Activated CD8-positive, alpha-beta T cell treated with anti-CD3 and anti-CD28 coated beads for 36 hours (primary cell): ENCODE measurements around the gene CYBA. TPM values are rescaled to one million over a fixed set of nuclear protein-coding genes. Genes with fewer than 3 reads are reported as not detected.

Source experiments
- ATAC-seq: fragments of 200-7000 bp; cut with Tn5 transposase; one replicate; pipeline ENCODE4 v1.10.0; 2021; ENCODE audit warnings: mild to moderate bottlenecking, moderate library complexity
- CTCF ChIA-PET: fragments of 350-600 bp; sonication (Branson Sonifier 250); formaldehyde crosslinking; loops from one replicate; lab custom pipeline; 2021; ENCODE audit warnings: antibody characterized with exemption; lab: Charles Lee
- POLR2A ChIA-PET: fragments of 350-600 bp; sonication (Branson Sonifier 250); formaldehyde crosslinking; loops from one replicate; lab custom pipeline; 2021; ENCODE audit warnings: antibody characterized with exemption; lab: Charles Lee
- DNase-seq: peaks from one replicate; pipeline ENCODE4 v3.0.0-alpha.2; 2020
- H3K27ac Mint-ChIP-seq: one replicate; pipeline ENCODE4 v1.8.0; 2021; ENCODE audit warnings: mild to moderate bottlenecking, mixed read lengths
- H3K27me3 Mint-ChIP-seq: one replicate; pipeline ENCODE4 v1.8.0; 2021; ENCODE audit warnings: mixed read lengths
- H3K36me3 Mint-ChIP-seq: one replicate; pipeline ENCODE4 v1.8.0; 2021; ENCODE audit warnings: low read depth, mixed read lengths
- H3K4me1 Mint-ChIP-seq: one replicate; pipeline ENCODE4 v1.8.0; 2021; ENCODE audit warnings: low read depth, mixed read lengths
- H3K4me3 Mint-ChIP-seq: one replicate; pipeline ENCODE4 v1.8.0; 2021; ENCODE audit warnings: mild to moderate bottlenecking, moderate library complexity, mixed read lengths
- H3K9me3 Mint-ChIP-seq: one replicate; pipeline ENCODE4 v1.8.0; 2021; ENCODE audit warnings: mixed read lengths
- CTCF ChIP-seq: fragments of 200-600 bp; IDR thresholded peaks from one replicate; pipeline ENCODE4 v1.8.0; 2022; ENCODE audit warnings: antibody characterized with exemption, mild to moderate bottlenecking
- intact Hi-C: fragments of 100-400 bp; cut with micrococcal nuclease; formaldehyde crosslinking; loops from one replicate; pipeline ENCODE4 v1.10.0; 2022
- total RNA-seq, 2 experiments: library from RNA; stranded (reverse); gene quantifications; one replicate each; pipeline ENCODE4 v1.2.3, GENCODE V29; 2021

Gene CYBA
- total RNA-seq, 2 experiments from 2014 or later, result 230 to 236 TPM

DNA sequence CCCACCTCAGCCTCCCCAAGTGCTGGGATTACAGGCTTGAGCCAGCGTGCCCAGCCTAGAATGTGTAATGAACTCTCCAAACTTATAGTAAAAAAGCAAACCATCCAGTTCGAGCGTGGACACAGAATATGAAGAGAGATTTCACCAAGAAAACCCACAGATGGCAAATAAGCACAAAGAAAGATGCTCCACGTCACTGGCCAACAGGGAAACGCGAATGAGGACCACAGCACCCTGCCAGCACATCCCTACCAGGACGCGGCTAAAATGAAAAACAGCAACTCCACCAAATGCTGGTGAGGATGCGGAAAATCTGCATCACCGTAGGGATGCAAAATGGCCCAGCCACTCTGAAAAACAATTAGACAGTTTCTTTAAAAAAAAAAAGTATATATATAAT lies 10.6 kb upstream of the CYBA start:
- no peak for DNase-seq
- peak overlapping the region; percentile 61 for H3K4me3 Mint-ChIP-seq
- CTCF ChIA-PET, result interaction anchor here (1.0 kb wide), 1 partner anchor 15 kb away, joined by 3 read pairs; no protein-coding TSS in a partner anchor
- H3K9me3 Mint-ChIP-seq, result no peaks in the 10 kb centered on the region
- intact Hi-C loops, result no loop called here
- peaks cover 19% of the 10 kb centered on the region for H3K4me1 Mint-ChIP-seq
- TF ChIP-seq CTCF, result no peak
- no peak for ATAC-seq
- H3K27ac Mint-ChIP-seq, result peak overlapping the region; percentile 42
- POLR2A ChIA-PET, result no interaction called here
- peaks cover 11% of the 10 kb centered on the region for H3K36me3 Mint-ChIP-seq
- H3K27me3 Mint-ChIP-seq, result no peaks in the 10 kb centered on the region

GRCh38 chr16:88659160-88659559 lies 8.3 kb upstream of the CYBA start:
- no peaks in the 10 kb centered on the region for H3K27me3 Mint-ChIP-seq
- no peaks in the 10 kb centered on the region for H3K9me3 Mint-ChIP-seq
- DNase-seq (no peak), ATAC-seq (no peak)
- peaks cover 14% of the 10 kb centered on the region for H3K4me1 Mint-ChIP-seq
- ChIA-PET CTCF (no interaction called here), POLR2A (no interaction called here)
- no peak for TF ChIP-seq CTCF
- H3K27ac Mint-ChIP-seq, result no peak overlapping the region
- peaks cover 20% of the 10 kb centered on the region for H3K36me3 Mint-ChIP-seq
- no peak overlapping the region for H3K4me3 Mint-ChIP-seq
- intact Hi-C loops, result no loop called here

DNA sequence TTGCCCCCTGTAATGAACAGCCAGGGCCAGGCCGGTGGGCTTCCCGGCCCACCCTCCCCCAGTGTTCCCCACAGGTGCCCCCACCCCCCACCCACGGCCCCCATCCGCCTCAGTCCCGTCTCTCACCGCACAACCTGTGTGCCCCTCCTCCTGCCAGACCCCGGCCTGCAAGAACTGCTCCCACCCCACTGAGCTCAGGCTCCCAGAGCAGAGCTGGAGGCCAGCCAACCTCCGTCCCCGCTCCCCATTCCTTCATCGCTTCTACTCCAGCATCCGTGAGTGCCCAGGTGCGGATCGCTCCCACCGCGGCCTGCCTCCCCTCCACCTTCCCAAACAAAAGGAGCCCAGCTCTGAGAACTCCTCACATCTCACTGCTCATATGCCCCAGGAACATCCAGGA lies 7.9 kb upstream of the CYBA start:
- Mint-ChIP-seq H3K27me3 (no peaks in the 10 kb centered on the region), H3K4me3 (no peak overlapping the region), H3K36me3 (peaks cover 20% of the 10 kb centered on the region), H3K4me1 (peaks cover 11% of the 10 kb centered on the region), H3K9me3 (no peaks in the 10 kb centered on the region), H3K27ac (no peak overlapping the region)
- ChIA-PET CTCF (no interaction called here), POLR2A (no interaction called here)
- TF ChIP-seq CTCF, result no peak
- ATAC-seq, result no peak
- DNase-seq, result no peak
- intact Hi-C loops, result no loop called here

DNA sequence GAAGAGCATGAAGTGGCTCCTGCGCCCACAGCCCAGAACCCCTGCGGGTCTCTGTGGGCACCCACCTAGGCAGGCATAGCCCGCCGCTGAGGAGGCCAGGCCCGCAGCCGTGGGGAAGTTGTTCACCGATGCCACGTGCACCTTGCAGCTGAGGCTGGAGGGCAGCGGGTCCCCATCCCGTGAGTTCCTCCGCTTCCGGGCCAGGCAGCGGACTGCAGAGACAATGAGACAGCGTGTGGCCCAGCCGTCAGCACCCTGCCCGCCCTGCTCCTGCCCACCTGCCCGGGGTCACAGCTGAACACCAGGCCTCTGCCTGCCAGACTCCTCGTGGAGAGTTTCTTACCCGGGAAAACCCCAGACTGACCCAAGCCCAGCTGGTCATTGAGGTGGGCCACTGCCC lies 6.5 kb upstream of the CYBA start:
- ChIA-PET CTCF (interaction anchor here (1.6 kb wide), 1 partner anchor 48 kb away, joined by 5 read pairs; no protein-coding TSS in a partner anchor), POLR2A (no interaction called here)
- ATAC-seq (no peak), DNase-seq (no peak)
- Mint-ChIP-seq H3K4me3 (no peak overlapping the region), H3K36me3 (peaks cover 21% of the 10 kb centered on the region), H3K4me1 (peaks cover 11% of the 10 kb centered on the region), H3K27ac (no peak overlapping the region), H3K9me3 (no peaks in the 10 kb centered on the region), H3K27me3 (no peaks in the 10 kb centered on the region)
- intact Hi-C loops, result no loop called here
- no peak for TF ChIP-seq CTCF

- Mint-ChIP-seq H3K27ac (no peak overlapping the region), H3K9me3 (no peaks in the 10 kb centered on the region), H3K27me3 (no peaks in the 10 kb centered on the region), H3K36me3 (peaks cover 18% of the 10 kb centered on the region), H3K4me3 (no peak overlapping the region), H3K4me1 (peaks cover 9% of the 10 kb centered on the region)
- intact Hi-C loops, result no loop called here
- no peak for TF ChIP-seq CTCF
- ChIA-PET CTCF (interaction anchor here (1.6 kb wide), 1 partner anchor 47 kb away, joined by 5 read pairs; no protein-coding TSS in a partner anchor), POLR2A (interaction anchor here (0.6 to 1.1 kb wide), 3 partner anchors 8 to 27 kb away, joined by 3 to 4 read pairs (median 3); no protein-coding TSS in a partner anchor)
- DNase-seq, result no peak
- ATAC-seq, result no peak
Observed at GRCh38 chr16:88656291-88656980, 5.6 kb upstream of the CYBA start.
